Thymus (tissue), 11 donors: Measurements from ENCODE around the gene SBK3. TPM values are rescaled to one million over a fixed set of nuclear protein-coding genes. Genes with fewer than 3 reads are reported as not detected.

Source experiments
- DNase-seq, 9 donors: peaks; one replicate each; pipeline ENCODE4 v3.0.0-alpha.2; 2013; ENCODE audit warnings: low spot score in 9 of 9, low read depth in 6 of 9, missing footprints in 1 of 9
- H3K27ac ChIP-seq, 2 donors: one replicate each; pipeline ENCODE4 v1.5.1; 2013; ENCODE audit warnings: control low read depth in 1 of 2, low read depth in 1 of 2, low read length in 1 of 2, mild to moderate bottlenecking in 1 of 2, moderate library complexity in 1 of 2
- H3K27me3 ChIP-seq, 2 donors: one replicate each; pipeline ENCODE4 v1.5.1; 2013; ENCODE audit warnings: low read length in 1 of 2; ENCODE audit not compliant: control insufficient read depth in 2 of 2, insufficient read depth in 1 of 2
- H3K36me3 ChIP-seq, 2 donors: one replicate each; pipeline ENCODE4 v1.5.1; 2013; ENCODE audit warnings: low read length in 1 of 2, mild to moderate bottlenecking in 1 of 2, moderate library complexity in 1 of 2; ENCODE audit not compliant: control insufficient read depth in 2 of 2, insufficient read depth in 2 of 2
- H3K4me1 ChIP-seq, 2 donors: one replicate each; pipeline ENCODE4 v1.5.1; 2013; ENCODE audit warnings: low read length in 2 of 2; ENCODE audit not compliant: control insufficient read depth in 2 of 2, insufficient read depth in 2 of 2
- H3K4me3 ChIP-seq, 2 donors: one replicate each; pipeline ENCODE4 v1.5.1; 2013; ENCODE audit warnings: low read length in 2 of 2, control low read depth in 1 of 2, mild to moderate bottlenecking in 1 of 2
- H3K9me3 ChIP-seq, 2 donors: one replicate each; pipeline ENCODE4 v1.5.1; 2013; ENCODE audit warnings: low read length in 1 of 2, mild to moderate bottlenecking in 1 of 2; ENCODE audit not compliant: control insufficient read depth in 2 of 2, insufficient read depth in 1 of 2
- WGBS: extraction: QIAGEN DNeasy Blood & Tissue Kit; methylation state at CpG from one replicate; pipeline ENCODE4 v1.1.7; 2013; 5-methylcytosine and 5-hydroxymethylcytosine counted together
- polyA plus RNA-seq: library from polyadenylated mRNA; stranded (reverse); fragments of 200-250 nt; gene quantifications from one replicate; pipeline ENCODE4 v1.2.3, GENCODE V29; 2013
- total RNA-seq: library from RNA; stranded (reverse); fragments of 120-200 nt; gene quantifications from one replicate; pipeline ENCODE4 v1.2.4, GENCODE V29; 2013
- donor health status: healthy.

SBK3 gene
- total and polyA plus RNA-seq, 2 donors = 0.11 TPM; not detected in 1

DNA sequence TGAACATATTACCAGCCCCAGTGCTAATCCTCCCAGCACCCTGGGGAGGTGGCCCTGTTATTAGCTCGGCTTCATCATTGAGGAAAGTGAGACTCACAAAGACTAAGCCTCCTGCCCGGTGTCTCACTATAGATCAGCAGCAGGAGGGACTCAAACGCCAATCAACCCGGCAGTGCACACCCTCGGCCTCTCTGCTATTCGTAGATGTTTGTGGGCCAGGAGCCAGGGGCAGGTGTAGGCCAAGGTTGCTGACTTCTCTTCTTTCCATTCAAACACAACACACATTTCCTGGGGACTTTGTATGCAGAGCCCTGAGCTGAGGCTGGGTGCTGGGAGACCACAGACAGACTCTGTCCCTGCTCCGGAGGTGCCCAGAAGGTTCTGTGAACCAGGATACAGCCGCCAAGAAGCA lies 9.4 kb upstream of the SBK3 start:
- Histone ChIP-seq H3K4me1 (no peaks in the 10 kb centered on the region), H3K27me3 (peaks cover 0 to 36% of the 10 kb centered on the region in 2 donors), H3K27ac (no peak overlapping the region), H3K36me3 (no peaks in the 10 kb centered on the region), H3K4me3 (no peak overlapping the region), H3K9me3 (no peaks in the 10 kb centered on the region)
- 93% methylated on average over 8 of the region's 8 CpGs for WGBS
- no peak for DNase-seq

DNA sequence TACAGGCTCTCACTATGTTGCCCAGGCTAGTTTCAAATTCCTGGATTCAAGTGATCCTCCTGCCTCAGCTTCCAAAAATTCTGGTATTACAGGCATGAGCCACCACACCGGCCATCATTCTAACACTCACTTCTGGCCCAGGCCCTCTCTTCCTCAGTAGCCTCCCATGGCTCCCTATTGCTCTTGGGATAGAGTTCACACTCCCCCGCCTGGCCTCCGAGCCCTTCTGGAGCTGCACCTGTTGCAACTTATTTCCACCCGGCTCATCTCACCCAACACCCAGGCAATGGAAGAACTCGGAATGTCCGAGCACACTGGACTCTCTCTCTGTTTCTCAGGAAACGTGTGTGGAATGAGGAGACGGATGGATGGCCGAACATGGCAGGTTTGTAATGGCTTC lies 9.0 kb upstream of the SBK3 start:
- Histone ChIP-seq H3K9me3 (no peaks in the 10 kb centered on the region), H3K27me3 (peaks cover 0 to 40% of the 10 kb centered on the region in 2 donors), H3K27ac (no peak overlapping the region), H3K4me1 (no peaks in the 10 kb centered on the region), H3K36me3 (no peaks in the 10 kb centered on the region), H3K4me3 (no peak overlapping the region)
- DNase-seq = no peak
- 98% methylated on average over 9 of the region's 9 CpGs for WGBS

DNA sequence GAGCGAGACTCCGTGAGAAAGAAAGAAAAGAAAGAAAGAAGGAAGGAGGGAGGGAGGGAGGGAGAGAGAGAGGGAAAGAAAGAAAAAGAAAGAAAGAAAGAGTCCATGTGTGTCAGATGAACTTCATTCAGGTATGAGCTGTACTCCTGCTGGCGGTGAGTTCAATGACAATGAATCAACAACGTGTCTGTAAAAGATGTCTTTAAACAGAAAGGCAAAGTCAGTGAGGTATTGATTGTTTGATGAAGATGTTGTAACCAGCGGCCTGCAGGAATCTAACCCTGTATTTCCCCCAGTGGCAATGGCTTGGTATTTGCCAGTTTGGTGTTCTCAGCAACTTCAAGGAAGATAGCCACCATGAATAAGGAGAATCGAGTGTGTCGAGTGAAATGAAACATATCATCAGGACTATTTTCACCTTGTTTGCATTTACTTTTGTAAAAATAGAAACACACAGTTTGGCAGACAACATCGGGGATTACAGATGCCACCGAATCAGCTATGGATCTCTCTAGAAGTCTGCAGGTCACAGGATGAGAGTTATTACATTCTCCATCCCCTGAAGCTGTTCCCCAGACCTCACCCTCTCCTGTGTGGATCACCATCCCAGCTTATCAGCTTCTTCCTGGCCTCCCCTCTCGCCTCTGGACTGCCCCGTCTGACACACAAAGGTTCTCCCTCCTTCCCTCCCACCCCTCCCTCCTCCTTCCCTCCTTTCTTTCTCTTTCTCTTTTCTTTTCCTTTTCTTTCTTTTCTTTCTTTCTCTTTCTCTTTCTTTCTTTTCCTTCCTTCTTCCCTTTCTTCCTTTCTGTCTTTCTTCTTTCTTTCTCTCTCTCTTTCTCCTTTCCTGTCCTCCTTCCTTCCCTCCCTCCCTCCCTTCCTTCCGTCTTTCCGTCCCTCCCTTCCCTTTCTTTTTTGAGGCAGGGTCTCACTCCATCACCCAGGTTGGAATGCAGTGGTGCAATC lies 8.2 kb upstream of the SBK3 start:
- no peak for DNase-seq
- Histone ChIP-seq H3K4me3 (no peak overlapping the region), H3K27me3 (peaks cover 0 to 47% of the 10 kb centered on the region in 2 donors), H3K4me1 (no peaks in the 10 kb centered on the region), H3K36me3 (no peaks in the 10 kb centered on the region), H3K9me3 (no peaks in the 10 kb centered on the region), H3K27ac (no peak overlapping the region)
- 88% methylated on average over 13 of the region's 13 CpGs for WGBS

DNA sequence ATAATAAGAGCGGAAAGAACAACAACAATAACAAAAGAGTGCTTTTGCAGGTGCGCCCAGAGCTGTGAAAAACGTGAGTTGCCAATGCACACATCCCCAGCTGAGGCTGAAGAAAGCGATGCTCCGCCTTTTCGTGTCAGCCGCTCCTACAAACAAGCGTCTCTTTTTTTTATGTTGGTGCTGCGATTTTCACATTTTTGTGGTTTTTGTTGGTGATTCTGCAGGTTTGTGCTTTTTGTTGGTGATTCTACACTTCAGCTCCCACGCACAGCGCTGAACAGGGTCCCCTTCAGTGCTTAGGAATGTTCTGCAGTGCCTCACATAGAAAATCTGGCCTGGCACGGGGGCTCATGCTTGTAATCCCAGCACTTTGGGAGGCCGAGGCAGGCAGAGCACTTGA lies 7.3 kb upstream of the SBK3 start:
- Histone ChIP-seq H3K27me3 (peaks cover 0 to 54% of the 10 kb centered on the region in 2 donors), H3K4me3 (no peak overlapping the region), H3K4me1 (no peaks in the 10 kb centered on the region), H3K9me3 (no peaks in the 10 kb centered on the region), H3K27ac (no peak overlapping the region), H3K36me3 (no peaks in the 10 kb centered on the region)
- no peak for DNase-seq
- WGBS = 88% methylated on average over 13 of the region's 13 CpGs

DNA sequence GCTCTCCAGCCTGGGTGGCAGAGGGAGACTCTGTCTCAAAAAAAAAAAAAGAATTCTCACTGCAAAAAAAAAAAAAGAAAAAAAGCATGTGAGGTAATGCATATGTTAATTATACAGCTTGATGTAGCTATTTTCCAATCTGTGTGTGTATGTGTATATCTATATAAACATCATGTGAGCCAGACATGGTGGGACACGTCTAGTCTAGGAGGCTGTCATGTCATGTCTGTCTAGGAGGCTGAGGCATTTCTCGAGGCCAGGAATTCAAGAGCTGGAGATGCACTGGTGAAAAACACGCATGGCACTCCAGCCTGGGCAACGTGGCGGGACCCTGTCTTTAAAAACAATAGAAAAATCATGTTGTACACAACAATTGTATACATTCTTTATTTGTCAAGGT lies 6.9 kb upstream of the SBK3 start:
- Histone ChIP-seq H3K4me3 (no peak overlapping the region), H3K4me1 (no peaks in the 10 kb centered on the region), H3K27me3 (peaks cover 0 to 58% of the 10 kb centered on the region in 2 donors), H3K27ac (no peak overlapping the region), H3K36me3 (no peaks in the 10 kb centered on the region), H3K9me3 (no peaks in the 10 kb centered on the region)
- 90% methylated on average over 5 of the region's 5 CpGs for WGBS
- DNase-seq = no peak

DNA sequence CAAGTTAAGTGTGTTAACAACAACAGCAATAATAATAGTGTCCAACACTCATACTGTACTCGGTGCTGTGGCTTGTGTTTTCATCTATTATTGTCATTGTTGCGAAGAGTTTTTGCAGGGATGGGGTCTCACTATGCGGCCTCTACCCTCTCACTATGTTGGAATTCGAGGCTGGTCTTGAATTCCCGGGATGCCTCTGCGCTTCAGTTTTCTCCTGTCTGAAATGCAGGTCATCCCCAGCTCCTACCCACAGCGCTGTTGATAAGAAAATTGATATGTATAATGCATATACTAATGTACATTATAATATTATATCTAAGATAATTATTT lies 4.9 kb upstream of the SBK3 start:
- no peak overlapping the region for H3K27ac ChIP-seq
- no peaks in the 10 kb centered on the region for H3K4me1 ChIP-seq
- H3K4me3 ChIP-seq = no peak overlapping the region
- no peaks in the 10 kb centered on the region for H3K36me3 ChIP-seq
- H3K9me3 ChIP-seq = no peaks in the 10 kb centered on the region
- H3K27me3 ChIP-seq = peaks cover 0 to 68% of the 10 kb centered on the region in 2 donors
- 94% methylated on average over 7 of the region's 7 CpGs for WGBS
- DNase-seq = no peak

DNA sequence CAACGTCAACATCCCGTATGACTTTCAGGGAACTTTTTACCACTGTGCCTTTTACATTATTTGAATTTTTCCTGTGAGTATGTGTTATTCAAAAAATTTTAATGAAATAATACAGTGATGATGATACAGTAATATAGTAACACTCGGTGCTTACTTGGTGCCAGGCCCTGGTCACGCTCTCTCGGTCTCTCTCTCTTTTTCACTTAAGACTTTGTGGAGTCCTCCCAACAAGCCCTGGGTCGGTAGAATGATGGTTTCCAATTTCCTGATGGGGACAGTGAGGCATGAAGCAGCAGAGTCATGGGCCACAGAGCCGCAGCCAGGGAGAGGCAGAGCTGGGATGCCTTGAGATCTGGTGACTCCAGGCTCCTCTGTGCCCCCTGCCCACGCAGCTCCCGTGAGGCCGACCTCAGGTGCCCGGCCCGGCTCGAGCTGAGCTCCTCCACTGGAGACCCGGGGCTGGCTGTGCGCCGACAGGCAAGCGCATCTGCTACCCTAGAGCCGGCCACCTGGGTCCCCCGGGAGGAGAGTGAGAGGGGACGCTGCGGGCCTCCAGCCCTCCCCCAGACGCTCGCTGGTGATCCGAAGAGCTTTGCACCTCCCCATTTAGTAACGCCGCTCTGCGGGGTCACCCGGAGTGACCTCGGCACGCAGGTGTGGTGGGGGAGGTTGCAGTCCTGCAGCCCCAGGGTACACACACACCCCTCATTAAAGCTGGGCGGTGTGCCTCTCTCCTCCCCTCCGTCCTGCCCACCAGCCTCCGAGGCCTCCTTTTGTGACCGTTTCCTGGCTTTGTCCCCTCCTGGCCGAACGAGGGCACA lies 4.4 kb upstream of the SBK3 start:
- Histone ChIP-seq H3K27ac (no peak overlapping the region), H3K27me3 (peaks cover 0 to 68% of the 10 kb centered on the region in 2 donors), H3K9me3 (no peaks in the 10 kb centered on the region), H3K4me1 (no peaks in the 10 kb centered on the region), H3K36me3 (no peaks in the 10 kb centered on the region), H3K4me3 (no peak overlapping the region)
- WGBS = 85% methylated on average over 36 of the region's 36 CpGs
- DNase-seq = no peak

DNA sequence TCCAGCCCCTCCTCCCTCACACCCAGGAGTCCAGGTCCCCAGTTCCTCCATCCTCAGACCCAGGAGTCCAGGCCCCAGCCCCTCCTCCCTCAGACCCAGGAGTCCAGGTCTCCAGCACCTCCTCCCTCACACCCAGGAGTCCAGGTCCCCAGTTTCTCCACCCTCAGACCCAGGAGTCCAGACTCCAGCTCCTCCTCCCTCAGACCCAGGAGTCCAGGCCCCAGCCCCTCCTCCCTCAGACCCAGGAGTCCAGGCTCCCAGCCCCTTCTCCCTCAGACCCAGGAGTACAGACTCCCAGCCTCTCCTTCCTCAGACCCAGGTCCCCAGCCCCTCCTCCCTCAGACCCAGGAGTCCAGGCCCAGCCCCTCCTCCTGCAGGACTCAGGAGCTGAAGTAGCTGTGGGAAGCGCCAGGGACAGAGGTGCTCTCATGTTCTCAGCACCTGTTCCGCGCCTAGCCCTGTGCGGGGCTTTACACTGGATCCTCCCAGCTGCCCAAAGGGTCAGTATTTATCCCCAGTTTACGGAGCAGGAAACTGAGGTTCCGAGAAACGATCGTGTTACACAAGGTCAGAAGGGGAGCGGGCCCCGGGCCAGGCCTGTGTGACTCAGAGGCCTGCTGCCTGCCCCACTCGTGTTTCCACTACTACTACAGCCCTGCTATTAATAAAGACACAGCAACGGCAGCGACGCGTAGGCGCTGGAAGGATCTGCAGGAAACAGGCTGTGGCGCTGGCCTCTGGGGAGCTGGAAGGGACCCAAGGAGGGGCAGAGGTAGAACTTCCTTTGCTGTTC lies 1.7 kb upstream of the SBK3 start:
- Histone ChIP-seq H3K27me3 (peaks cover 0 to 55% of the 10 kb centered on the region in 2 donors), H3K27ac (peak overlapping the region in 1 of 2 donors; percentile 42), H3K4me3 (no peak overlapping the region), H3K4me1 (no peaks in the 10 kb centered on the region), H3K36me3 (no peaks in the 10 kb centered on the region), H3K9me3 (no peaks in the 10 kb centered on the region)
- WGBS = 33% methylated on average over 17 of the region's 17 CpGs
- DNase-seq = no peak
